ENCODE results near the gene KIF2A. TPM values are rescaled to one million over a fixed set of nuclear protein-coding genes. Genes with fewer than 3 reads are reported as not detected.

KIF2A gene
- total and polyA plus RNA-seq, 2 of the 8 experiments (the other 6 are each of a cell fraction or from before 2014, with no cell fraction given), result 18.4 to 97.1 TPM

GRCh38 chr5:62265648-62266112 lies 40.3 kb upstream of the KIF2A start:
- POLR2A ChIA-PET (ENCODE audit: partially characterized antibody), result no interaction called here
- no peaks in the 10 kb centered on the region for H3K4me1 ChIP-seq (replicated peaks in 1 of 4; ENCODE audit: control insufficient read depth in 3 of 4, insufficient read depth in 4 of 4, low read length in 3 of 4)
- no peak overlapping the region for H4K5ac ChIP-seq (ENCODE audit: insufficient read length, low read depth, low read length)
- H4K8ac ChIP-seq (ENCODE audit: extremely low read depth, insufficient read depth, low read length), result no peak overlapping the region
- H3K27me3 ChIP-seq (replicated peaks in 1 of 4; ENCODE audit: control insufficient read depth in 3 of 4, extremely low read depth in 1 of 4, insufficient read depth in 3 of 4, low read length in 3 of 4), result no peaks in the 10 kb centered on the region
- CTCF ChIA-PET (ENCODE audit: partially characterized antibody), result interaction anchor here (1.0 kb wide), 1 partner anchor 10 kb away, joined by 3 read pairs; no protein-coding TSS in a partner anchor
- no peak overlapping the region for H2BK12ac ChIP-seq (ENCODE audit: low read depth, low read length)
- no peak overlapping the region for H3K27ac ChIP-seq (ENCODE audit: low read depth, low read length)
- no peak overlapping the region for H2BK120ac ChIP-seq (replicated peaks; ENCODE audit: low read depth, low read length)
- DNase-seq (ENCODE audit: low read depth in 1 of 2, low spot score in 2 of 2) (no peak), FAIRE-seq (no peak)
- no peak overlapping the region for H3K14ac ChIP-seq (ENCODE audit: insufficient read length)
- no peaks in the 10 kb centered on the region for H3K9me3 ChIP-seq (ENCODE audit: insufficient read depth in 2 of 2, low read depth in 1 of 2, low read length in 1 of 2)
- H3K23me2 ChIP-seq (ENCODE audit: low read depth, low read length), result peaks cover 2% of the 10 kb centered on the region; the same call in 1 of the 2 replicates
- no peak overlapping the region for H2AFZ ChIP-seq (ENCODE audit: low read length)
- no peak overlapping the region for H3K4ac ChIP-seq (replicated peaks; ENCODE audit: insufficient read length, low read depth, low read length)
- H4K91ac ChIP-seq (replicated peaks; ENCODE audit: insufficient read length, low read length), result no peak overlapping the region
- H3K4me2 ChIP-seq (ENCODE audit: insufficient read depth in 1 of 2, low read depth in 2 of 2, low read length in 2 of 2), result no peak overlapping the region
- H3K79me2 ChIP-seq (ENCODE audit: control insufficient read depth in 1 of 2, insufficient read depth in 2 of 2, low read length in 2 of 2), result no peaks in the 10 kb centered on the region
- H3K23ac ChIP-seq (ENCODE audit: insufficient read length), result no peak overlapping the region
- H3K9ac ChIP-seq (replicated peaks in 1 of 4; ENCODE audit: extremely low read depth in 1 of 4, low read depth in 3 of 4, low read length in 3 of 4), result no peak overlapping the region
- H2BK20ac ChIP-seq (ENCODE audit: low read length), result no peak overlapping the region
- H4K20me1 ChIP-seq (replicated peaks in 1 of 2; ENCODE audit: control insufficient read depth in 1 of 2, insufficient read depth in 2 of 2, low read length in 2 of 2), result no peaks in the 10 kb centered on the region
- H2BK15ac ChIP-seq (ENCODE audit: low read length), result no peak overlapping the region
- no peak overlapping the region for H2AK5ac ChIP-seq (ENCODE audit: low read depth, low read length)
- H3K56ac ChIP-seq (replicated peaks; ENCODE audit: insufficient read length, low read depth, low read length), result no peak overlapping the region
- H3K79me1 ChIP-seq (ENCODE audit: low read depth, low read length), result no peaks in the 10 kb centered on the region
- H3K18ac ChIP-seq (ENCODE audit: extremely low read depth, low read length), result no peak overlapping the region
- H2BK5ac ChIP-seq (ENCODE audit: low read depth, low read length), result no peak overlapping the region
- no peaks in the 10 kb centered on the region for H3K36me3 ChIP-seq (ENCODE audit: control insufficient read depth in 2 of 4, insufficient read depth in 4 of 4, low read length in 3 of 4)
- H3K4me3 ChIP-seq (ENCODE audit: extremely low read depth in 1 of 4, insufficient read depth in 2 of 4, low read depth in 3 of 4, low read length in 4 of 4), result no peak overlapping the region
- TF ChIP-seq GTF2F1 (IDR thresholded peaks at IDR 0.05; ENCODE audit: borderline replicate concordance, low read depth, low read length) (no peak), BACH1 (IDR thresholded peaks at IDR 0.05; ENCODE audit: low read length) (no peak), SRF (IDR thresholded peaks at IDR 0.05; ENCODE audit: low read depth, low read length) (no peak), CTBP2 (IDR thresholded peaks at IDR 0.05; ENCODE audit: borderline replicate concordance, insufficient read depth, insufficient read length, low read length) (no peak), NANOG (IDR thresholded peaks at IDR 0.05; ENCODE audit: insufficient read depth, low read depth, low read length, poor library complexity, severe bottlenecking) (no peak), EGR1 (IDR thresholded peaks at IDR 0.05; ENCODE audit: borderline replicate concordance, low read depth, low read length) (no peak), MAX (IDR thresholded peaks at IDR 0.05) (no peak), USF2 (IDR thresholded peaks at IDR 0.05; ENCODE audit: low read length) (no peak), CBX8 (IDR thresholded peaks at IDR 0.05; ENCODE audit: borderline replicate concordance, low read depth, low read length) (no peak), GABPA (IDR thresholded peaks at IDR 0.05; ENCODE audit: borderline replicate concordance, insufficient read depth, low read length) (no peak), CHD2 (IDR thresholded peaks at IDR 0.05; ENCODE audit: low read length) (no peak), SUZ12 (IDR thresholded peaks at IDR 0.05; ENCODE audit: low read length) (no peak), CBX5 (IDR thresholded peaks at IDR 0.05; ENCODE audit: low read depth, low read length) (no peak), TBP (IDR thresholded peaks at IDR 0.05; ENCODE audit: low read depth, low read length) (no peak)

Measured in H1 (cell line).